Spinal cord (tissue), 10 donors: Measurements from ENCODE around the gene ZNF140. TPM values are rescaled to one million over a fixed set of nuclear protein-coding genes. Genes with fewer than 3 reads are reported as not detected.

Source experiments
- DNase-seq, 6 donors: peaks; one replicate each; pipeline versions ENCODE4 v3.0.0 to v3.0.0-alpha.2; 2013 to 2015; ENCODE audit warnings: low spot score in 6 of 6, low read depth in 4 of 6
- H3K27ac ChIP-seq: one replicate; pipeline ENCODE4 v1.5.1; 2013; ENCODE audit warnings: low read depth, low read length, control low read depth
- H3K27me3 ChIP-seq: one replicate; pipeline ENCODE4 v1.6.1; 2013; ENCODE audit warnings: low read length; ENCODE audit not compliant: control insufficient read depth, insufficient read depth
- H3K36me3 ChIP-seq: one replicate; pipeline ENCODE4 v1.6.1; 2013; ENCODE audit warnings: low read length; ENCODE audit not compliant: control insufficient read depth, insufficient read depth
- H3K4me1 ChIP-seq: one replicate; pipeline ENCODE4 v1.6.1; 2013; ENCODE audit warnings: low read length; ENCODE audit not compliant: control insufficient read depth, insufficient read depth
- H3K4me3 ChIP-seq: one replicate; pipeline ENCODE4 v1.5.1; 2013; ENCODE audit warnings: low read depth, low read length, control low read depth
- H3K9me3 ChIP-seq: one replicate; pipeline ENCODE4 v1.6.1; 2013; ENCODE audit warnings: low read length; ENCODE audit not compliant: control insufficient read depth, insufficient read depth
- WGBS: methylation state at CpG from one replicate; pipeline ENCODE4 v1.1.5; 2013; ENCODE audit warnings: missing lambda C conversion rate; ENCODE audit not compliant: insufficient coverage; 5-methylcytosine and 5-hydroxymethylcytosine counted together
- polyA plus RNA-seq, 2 donors: library from polyadenylated mRNA; unstranded; fragments of 120-200 nt; gene quantifications; one replicate each; pipeline ENCODE4 v1.2.1, GENCODE V29; 2013; ENCODE audit not compliant: insufficient read length in 2 of 2
- total RNA-seq, 2 donors: library from RNA; depleted of rRNA in 1 of 2; stranded (reverse); fragments of 120-200 nt in 1 of 2; fragments of >200 nt in 1 of 2; gene quantifications; one replicate each; pipeline versions ENCODE4 v1.2.3 to v1.2.4, GENCODE V29; 2013 to 2014
- donor health status: healthy.

Gene ZNF140
- total and polyA plus RNA-seq, 4 donors: 23.8 to 50.0 (median 26.5) TPM

DNA sequence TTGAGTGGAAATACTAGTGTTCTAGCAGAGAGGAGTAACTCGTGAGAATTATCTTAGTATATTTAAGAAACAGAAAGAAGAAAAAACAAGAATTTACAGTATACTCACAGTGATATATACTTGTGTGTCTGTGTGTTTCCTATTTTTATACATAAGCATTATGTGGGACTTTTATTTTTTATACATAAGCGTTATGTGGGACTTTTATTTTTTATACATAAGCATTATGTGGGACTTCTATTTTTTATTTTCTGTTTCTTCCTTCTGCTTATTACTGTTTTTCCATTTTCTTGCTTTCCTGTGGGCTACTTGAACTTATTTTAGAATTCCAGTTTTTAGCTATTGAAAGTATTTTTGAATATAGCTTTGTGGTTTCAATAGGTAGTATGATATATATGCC, 6.9 kb upstream of the ZNF140 start:
- Histone ChIP-seq H3K9me3 (peaks cover 21% of the 10 kb centered on the region), H3K36me3 (no peaks in the 10 kb centered on the region), H3K27ac (no peak overlapping the region), H3K27me3 (no peaks in the 10 kb centered on the region), H3K4me3 (no peak overlapping the region), H3K4me1 (no peaks in the 10 kb centered on the region)
- no peak for DNase-seq
- WGBS: no CpG with 5 or more reads among the region's 2 CpGs

DNA sequence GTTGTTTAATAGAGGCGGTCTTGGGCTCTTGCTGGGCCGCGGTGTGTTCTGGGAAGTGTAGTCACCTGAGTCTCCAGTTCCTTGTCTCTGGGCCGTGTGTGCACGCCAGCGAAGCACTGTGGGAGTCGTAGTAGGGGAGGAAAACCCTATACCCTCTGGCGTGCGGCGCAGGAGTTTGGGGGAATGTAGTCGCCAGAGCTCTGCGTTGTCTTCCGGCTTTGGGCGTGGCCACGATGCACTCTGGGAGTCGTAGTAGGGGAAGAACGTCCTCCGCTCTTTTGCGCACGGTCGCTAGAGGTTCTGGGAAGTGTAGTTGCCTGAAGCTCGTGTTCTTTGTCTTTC, 726 bp upstream of the ZNF140 start:
- H3K36me3 ChIP-seq: peaks cover 15% of the 10 kb centered on the region
- peak overlapping the region; percentile 100 for H3K27ac ChIP-seq
- peaks cover 7% of the 10 kb centered on the region for H3K4me1 ChIP-seq
- peak overlapping the region; percentile 83 for H3K4me3 ChIP-seq
- peak in 4 of 6 donors; percentile 98 to 100 (median 100) for DNase-seq
- H3K27me3 ChIP-seq: no peaks in the 10 kb centered on the region
- 0% methylated on average over 22 of the region's 22 CpGs for WGBS
- H3K9me3 ChIP-seq: peaks cover 24% of the 10 kb centered on the region

DNA sequence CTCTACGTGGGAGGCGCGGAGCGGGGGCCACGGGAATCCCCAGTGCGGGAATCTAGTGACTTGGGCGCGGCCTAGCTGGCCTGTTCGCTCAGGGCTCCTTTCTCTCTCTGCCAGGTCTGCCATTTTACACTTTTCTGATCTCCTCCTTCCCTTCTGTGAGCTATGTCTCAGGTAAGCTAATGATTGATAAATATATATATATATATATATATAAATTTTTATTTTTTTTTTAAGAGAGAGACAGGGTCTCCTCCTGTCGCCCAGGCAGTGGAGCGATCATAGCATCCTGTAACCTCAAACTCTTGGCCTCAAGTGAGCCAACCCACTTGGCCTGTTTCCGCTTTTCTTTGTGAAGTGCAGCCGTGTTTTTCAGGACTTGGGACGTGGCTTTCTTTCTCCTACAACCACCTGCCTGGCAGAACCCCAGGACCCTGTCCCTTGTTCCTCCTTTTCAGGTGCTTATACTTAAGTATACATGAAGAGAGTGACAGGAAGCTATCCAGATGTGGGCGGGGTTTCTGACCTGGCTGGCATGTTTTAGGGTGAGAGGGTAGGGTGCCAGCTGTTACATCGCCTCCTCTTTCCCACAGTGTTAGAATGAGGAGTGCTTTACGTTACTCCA, 547 bp downstream of the ZNF140 start:
- peaks cover 22% of the 10 kb centered on the region for H3K36me3 ChIP-seq
- peaks cover 7% of the 10 kb centered on the region for H3K4me1 ChIP-seq
- H3K4me3 ChIP-seq: peak overlapping the region; percentile 83
- H3K27ac ChIP-seq: peak overlapping the region; percentile 100
- peaks cover 21% of the 10 kb centered on the region for H3K9me3 ChIP-seq
- no peaks in the 10 kb centered on the region for H3K27me3 ChIP-seq
- DNase-seq: peak in 1 of 6 donors; percentile 8
- WGBS: 24% methylated on average over 12 of the region's 17 CpGs

DNA sequence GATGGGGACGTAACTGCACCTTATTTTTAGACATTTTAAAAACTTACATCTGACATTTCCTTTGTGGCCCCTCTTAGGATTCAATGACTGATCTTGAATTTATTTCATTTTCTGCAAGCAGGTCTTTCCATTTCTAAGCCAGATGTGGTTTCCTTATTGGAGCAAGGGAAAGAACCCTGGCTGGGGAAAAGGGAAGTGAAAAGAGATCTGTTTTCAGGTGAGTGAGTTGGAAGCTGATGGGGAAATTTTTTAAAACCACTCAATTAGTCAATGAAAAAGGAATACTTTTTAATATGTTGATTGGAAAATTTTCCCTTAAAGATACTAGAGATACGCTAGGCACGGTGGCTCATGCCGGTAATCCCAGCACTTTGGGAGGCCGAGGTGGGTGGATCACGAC, 2.6 kb downstream of the ZNF140 start:
- Histone ChIP-seq H3K27ac (no peak overlapping the region), H3K4me3 (no peak overlapping the region), H3K27me3 (no peaks in the 10 kb centered on the region), H3K4me1 (peaks cover 7% of the 10 kb centered on the region), H3K36me3 (peaks cover 28% of the 10 kb centered on the region), H3K9me3 (peaks cover 16% of the 10 kb centered on the region)
- WGBS: 97% methylated on average over 4 of the region's 6 CpGs
- DNase-seq: no peak

DNA sequence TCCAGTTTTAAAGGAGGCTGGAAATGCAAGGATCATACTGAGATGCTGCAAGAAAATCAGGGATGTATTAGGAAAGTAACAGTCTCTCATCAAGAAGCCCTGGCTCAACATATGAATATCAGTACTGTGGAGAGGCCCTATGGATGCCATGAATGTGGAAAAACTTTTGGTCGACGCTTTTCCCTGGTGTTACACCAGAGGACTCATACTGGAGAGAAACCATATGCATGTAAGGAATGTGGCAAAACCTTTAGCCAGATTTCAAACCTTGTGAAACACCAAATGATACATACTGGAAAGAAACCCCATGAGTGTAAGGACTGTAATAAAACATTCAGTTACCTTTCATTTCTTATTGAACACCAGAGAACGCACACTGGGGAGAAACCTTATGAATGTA, 24.9 kb downstream of the ZNF140 start:
- Histone ChIP-seq H3K4me3 (no peak overlapping the region), H3K27ac (no peak overlapping the region), H3K36me3 (peaks cover 16% of the 10 kb centered on the region), H3K4me1 (no peaks in the 10 kb centered on the region), H3K9me3 (peaks cover 58% of the 10 kb centered on the region), H3K27me3 (no peaks in the 10 kb centered on the region)
- WGBS: 100% methylated on average over 2 of the region's 3 CpGs
- DNase-seq: no peak

DNA sequence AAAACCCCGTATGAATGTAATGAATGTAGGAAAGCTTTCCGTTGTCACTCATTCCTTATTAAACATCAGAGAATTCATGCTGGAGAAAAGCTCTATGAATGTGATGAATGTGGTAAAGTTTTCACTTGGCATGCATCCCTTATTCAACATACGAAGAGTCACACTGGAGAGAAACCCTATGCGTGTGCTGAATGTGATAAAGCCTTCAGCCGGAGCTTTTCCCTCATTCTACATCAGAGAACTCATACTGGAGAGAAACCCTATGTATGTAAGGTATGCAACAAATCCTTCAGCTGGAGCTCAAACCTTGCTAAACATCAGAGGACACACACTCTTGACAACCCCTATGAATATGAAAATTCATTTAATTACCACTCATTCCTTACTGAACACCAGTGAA, 25.5 kb downstream of the ZNF140 start:
- H3K9me3 ChIP-seq: peaks cover 59% of the 10 kb centered on the region
- no peak for DNase-seq
- no CpG with 5 or more reads among the region's 5 CpGs for WGBS
- no peaks in the 10 kb centered on the region for H3K27me3 ChIP-seq
- H3K36me3 ChIP-seq: peaks cover 12% of the 10 kb centered on the region
- no peak overlapping the region for H3K4me3 ChIP-seq
- H3K4me1 ChIP-seq: no peaks in the 10 kb centered on the region
- no peak overlapping the region for H3K27ac ChIP-seq

DNA sequence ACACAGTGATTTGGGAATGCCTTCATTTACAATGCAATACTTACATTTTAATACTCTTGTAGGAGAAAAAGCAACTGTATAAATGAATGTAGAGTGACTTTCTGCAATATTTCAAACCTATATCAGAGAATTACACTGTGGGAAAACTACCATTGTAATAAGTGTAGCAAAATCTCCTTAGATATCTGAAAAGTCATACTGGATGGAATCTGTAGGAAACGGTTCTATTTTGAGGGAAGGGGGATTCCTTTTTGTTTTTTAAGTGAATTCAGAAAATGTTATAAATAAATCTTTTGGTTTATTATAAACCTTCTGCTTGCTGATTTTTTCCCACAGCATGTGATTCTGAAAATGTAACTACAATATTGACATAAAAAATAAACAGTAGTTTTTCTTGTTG, 26.4 kb downstream of the ZNF140 start:
- no peak overlapping the region for H3K4me3 ChIP-seq
- no peak overlapping the region for H3K27ac ChIP-seq
- WGBS: no CpG with 5 or more reads among the region's 1 CpG
- no peak for DNase-seq
- H3K27me3 ChIP-seq: no peaks in the 10 kb centered on the region
- H3K9me3 ChIP-seq: peaks cover 62% of the 10 kb centered on the region
- H3K36me3 ChIP-seq: peaks cover 8% of the 10 kb centered on the region
- H3K4me1 ChIP-seq: no peaks in the 10 kb centered on the region

DNA sequence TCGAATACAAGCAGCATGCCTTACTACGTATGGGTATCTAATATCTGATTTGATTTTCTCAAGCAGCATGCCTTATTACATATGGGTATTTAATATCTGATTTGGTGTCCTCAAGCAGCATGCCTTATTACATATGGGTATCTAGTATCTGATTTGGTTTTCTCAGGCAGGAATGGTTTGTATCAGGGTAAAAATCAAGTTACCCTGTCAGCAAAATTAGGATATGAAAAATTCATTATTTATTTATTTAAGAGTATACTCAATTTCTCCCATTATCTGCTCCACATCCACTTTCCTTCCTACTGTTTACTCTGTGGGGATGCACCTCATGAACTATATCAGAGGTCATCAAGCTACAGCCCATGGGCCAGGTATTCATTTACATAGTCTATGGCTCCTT, 27.4 kb downstream of the ZNF140 start:
- peaks cover 5% of the 10 kb centered on the region for H3K36me3 ChIP-seq
- H3K27ac ChIP-seq: no peak overlapping the region
- H3K9me3 ChIP-seq: peaks cover 59% of the 10 kb centered on the region
- no peaks in the 10 kb centered on the region for H3K4me1 ChIP-seq
- no peak for DNase-seq
- no peaks in the 10 kb centered on the region for H3K27me3 ChIP-seq
- WGBS: no CpG with 5 or more reads among the region's 2 CpGs
- H3K4me3 ChIP-seq: no peak overlapping the region

DNA sequence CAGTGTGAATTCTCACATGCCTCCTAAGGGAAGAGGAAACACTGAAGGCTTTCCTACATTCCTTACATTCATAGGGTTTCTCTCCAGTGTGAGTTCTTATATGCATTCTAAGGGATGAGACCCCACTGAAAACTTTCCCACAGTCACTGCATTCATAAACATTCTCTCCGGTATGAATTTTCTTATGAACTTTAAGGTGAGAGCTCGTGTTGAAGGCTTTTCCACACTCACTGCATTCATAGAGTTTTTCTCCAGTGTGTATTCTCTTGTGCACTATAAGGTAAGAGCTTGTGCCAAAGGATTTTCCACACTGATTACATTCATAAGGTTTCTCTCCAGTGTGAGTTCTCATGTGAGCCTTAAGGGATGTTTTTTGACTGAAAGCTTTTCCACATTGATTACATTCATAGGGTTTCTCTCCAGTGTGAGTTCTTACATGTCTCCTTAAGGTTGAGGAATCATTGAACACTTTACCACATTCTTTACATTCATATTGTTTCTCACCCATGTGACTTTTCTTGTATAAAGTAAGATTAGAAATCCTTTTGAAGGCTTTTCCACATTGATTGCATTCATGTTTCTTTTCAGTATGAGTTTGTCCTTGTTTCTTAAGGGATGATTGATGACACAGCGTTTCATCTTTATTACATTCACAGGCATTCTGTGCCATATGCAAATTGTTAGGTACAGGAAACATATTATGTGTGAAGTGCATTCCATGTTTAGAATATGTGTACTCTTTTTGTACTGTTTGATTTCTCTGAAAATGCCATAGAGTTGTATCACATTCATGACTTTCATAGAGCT, 39.9 kb downstream of the ZNF140 start:
- Histone ChIP-seq H3K9me3 (peaks cover 61% of the 10 kb centered on the region), H3K4me1 (no peaks in the 10 kb centered on the region), H3K27ac (no peak overlapping the region), H3K27me3 (no peaks in the 10 kb centered on the region), H3K36me3 (peaks cover 19% of the 10 kb centered on the region), H3K4me3 (no peak overlapping the region)
- DNase-seq: no peak
- WGBS: no CpG with 5 or more reads among the region's 3 CpGs

DNA sequence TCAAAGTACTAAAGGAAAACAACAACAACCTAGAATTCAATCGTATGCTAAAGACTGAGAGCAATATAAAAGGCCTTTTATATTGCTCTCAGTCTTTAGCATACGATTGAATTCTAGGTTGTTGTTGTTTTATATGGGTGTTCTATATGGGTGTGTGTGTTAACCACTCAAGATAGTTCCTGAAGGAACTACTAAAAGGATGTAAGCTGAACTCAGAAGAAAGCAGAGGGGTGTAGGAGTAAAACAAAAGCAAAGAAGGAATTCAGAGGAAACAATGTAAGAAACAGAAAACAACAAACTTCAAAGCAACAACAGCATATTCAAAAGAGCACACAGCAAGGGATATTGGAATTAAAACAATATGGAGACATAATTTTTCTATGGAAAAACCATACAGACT, 44.0 kb downstream of the ZNF140 start:
- Histone ChIP-seq H3K9me3 (peaks cover 55% of the 10 kb centered on the region), H3K27ac (no peak overlapping the region), H3K27me3 (no peaks in the 10 kb centered on the region), H3K36me3 (peaks cover 27% of the 10 kb centered on the region), H3K4me3 (no peak overlapping the region), H3K4me1 (no peaks in the 10 kb centered on the region)
- no peak for DNase-seq
- WGBS: no CpG with 5 or more reads among the region's 2 CpGs
